Measurements from ENCODE around the gene TMCO4. TPM values are rescaled to one million over a fixed set of nuclear protein-coding genes. Genes with fewer than 3 reads are reported as not detected.

TMCO4 gene
- total RNA-seq, 1 experiment from 2014 or later = 15.1 TPM

DNA sequence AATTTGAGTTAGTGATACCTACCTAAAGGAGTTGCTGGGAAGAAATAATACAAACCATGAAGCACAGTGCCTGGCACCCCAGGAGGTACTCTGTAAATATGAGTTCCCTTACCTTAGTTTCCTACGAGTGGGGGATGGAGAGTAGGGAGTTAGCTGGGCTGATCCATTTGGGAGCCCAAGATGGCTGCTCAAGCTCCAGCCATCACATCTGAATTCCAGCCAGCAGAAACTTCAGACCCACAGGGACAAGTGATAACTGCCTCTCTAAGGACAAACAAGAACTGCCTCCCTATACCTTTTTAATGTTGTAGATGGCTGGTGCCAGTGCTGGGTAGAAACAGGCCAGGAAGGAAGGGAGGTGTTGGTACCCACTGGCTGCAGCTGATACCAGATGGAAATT lies 112.3 kb downstream of the TMCO4 start:
- Histone ChIP-seq H3K27me3 (replicated peaks; ENCODE audit: control insufficient read depth, insufficient read depth, low read length) (no peaks in the 10 kb centered on the region), H3K4me1 (no peaks in the 10 kb centered on the region), H3K9me3 (no peaks in the 10 kb centered on the region), H3K4me3 (ENCODE audit: low read depth, low read length) (no peak overlapping the region), H3K36me3 (ENCODE audit: control insufficient read depth, insufficient read depth, low read length) (no peaks in the 10 kb centered on the region)
- intact Hi-C loops (cut with micrococcal nuclease; ENCODE audit: unreplicated experiment) = no loop called here
- H3K36me3 Mint-ChIP-seq (ENCODE audit: insufficient read depth, unreplicated experiment) = no peaks in the 10 kb centered on the region
- no peak overlapping the region for H3K27ac Mint-ChIP-seq (ENCODE audit: unreplicated experiment)
- no peaks in the 10 kb centered on the region for H3K27me3 Mint-ChIP-seq (ENCODE audit: insufficient read depth, unreplicated experiment)
- BruUV-seq (replicated peaks) = no TSS peak
- TF ChIP-seq, protein P1, sequence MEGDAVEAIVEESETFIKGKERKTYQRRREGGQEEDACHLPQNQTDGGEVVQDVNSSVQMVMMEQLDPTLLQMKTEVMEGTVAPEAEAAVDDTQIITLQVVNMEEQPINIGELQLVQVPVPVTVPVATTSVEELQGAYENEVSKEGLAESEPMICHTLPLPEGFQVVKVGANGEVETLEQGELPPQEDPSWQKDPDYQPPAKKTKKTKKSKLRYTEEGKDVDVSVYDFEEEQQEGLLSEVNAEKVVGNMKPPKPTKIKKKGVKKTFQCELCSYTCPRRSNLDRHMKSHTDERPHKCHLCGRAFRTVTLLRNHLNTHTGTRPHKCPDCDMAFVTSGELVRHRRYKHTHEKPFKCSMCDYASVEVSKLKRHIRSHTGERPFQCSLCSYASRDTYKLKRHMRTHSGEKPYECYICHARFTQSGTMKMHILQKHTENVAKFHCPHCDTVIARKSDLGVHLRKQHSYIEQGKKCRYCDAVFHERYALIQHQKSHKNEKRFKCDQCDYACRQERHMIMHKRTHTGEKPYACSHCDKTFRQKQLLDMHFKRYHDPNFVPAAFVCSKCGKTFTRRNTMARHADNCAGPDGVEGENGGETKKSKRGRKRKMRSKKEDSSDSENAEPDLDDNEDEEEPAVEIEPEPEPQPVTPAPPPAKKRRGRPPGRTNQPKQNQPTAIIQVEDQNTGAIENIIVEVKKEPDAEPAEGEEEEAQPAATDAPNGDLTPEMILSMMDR (IDR thresholded peaks at IDR 0.05; ENCODE audit: insufficient read depth in 1 of 2, low read depth in 1 of 2, low read length in 1 of 2, severe bottlenecking in 1 of 2, unreplicated experiment in 1 of 2) = no peak
- no peaks in the 10 kb centered on the region for H3K9me3 Mint-ChIP-seq (ENCODE audit: unreplicated experiment)
- ChIA-PET CTCF (no interaction called here), POLR2A (no interaction called here)
- no peaks in the 10 kb centered on the region for H3K4me1 Mint-ChIP-seq (ENCODE audit: low read depth, unreplicated experiment)
- no peak for DNase-seq
- H3K4me3 Mint-ChIP-seq (ENCODE audit: unreplicated experiment) = no peak overlapping the region

DNA sequence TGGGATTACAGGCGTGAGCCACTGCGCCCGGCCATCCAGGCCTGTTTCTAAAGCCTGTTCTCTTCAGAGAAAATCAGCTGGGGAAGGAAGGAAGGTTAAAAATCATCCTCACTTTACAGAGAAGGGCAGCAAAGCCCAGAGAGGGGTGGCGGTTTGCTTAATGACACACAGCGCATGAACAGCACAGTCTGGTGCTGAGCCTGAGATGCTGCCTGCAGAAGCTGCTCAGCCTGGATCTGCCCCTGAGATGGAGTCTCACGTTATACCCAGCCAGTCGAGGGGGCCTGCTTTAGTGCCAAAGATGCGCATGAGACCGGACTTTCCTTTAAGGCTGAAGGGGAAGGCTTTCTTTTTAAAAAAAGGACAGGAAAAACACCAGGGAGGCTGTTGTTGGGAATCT lies 113.7 kb downstream of the TMCO4 start:
- no peak for DNase-seq
- CTCF ChIA-PET = no interaction called here
- no peak overlapping the region for H3K27ac Mint-ChIP-seq (ENCODE audit: unreplicated experiment)
- H3K4me3 ChIP-seq (ENCODE audit: low read depth, low read length) = no peak overlapping the region
- H3K27me3 Mint-ChIP-seq (ENCODE audit: insufficient read depth, unreplicated experiment) = no peaks in the 10 kb centered on the region
- intact Hi-C loops (cut with micrococcal nuclease; ENCODE audit: unreplicated experiment) = no loop called here
- no TSS peak for BruUV-seq (replicated peaks)
- H3K4me1 ChIP-seq = no peaks in the 10 kb centered on the region
- H3K4me3 Mint-ChIP-seq (ENCODE audit: unreplicated experiment) = no peak overlapping the region
- H3K9me3 Mint-ChIP-seq (ENCODE audit: unreplicated experiment) = no peaks in the 10 kb centered on the region
- no peaks in the 10 kb centered on the region for H3K9me3 ChIP-seq
- no peaks in the 10 kb centered on the region for H3K27me3 ChIP-seq (replicated peaks; ENCODE audit: control insufficient read depth, insufficient read depth, low read length)
- no peaks in the 10 kb centered on the region for H3K36me3 Mint-ChIP-seq (ENCODE audit: insufficient read depth, unreplicated experiment)
- POLR2A ChIA-PET = no interaction called here
- no peaks in the 10 kb centered on the region for H3K4me1 Mint-ChIP-seq (ENCODE audit: low read depth, unreplicated experiment)
- TF ChIP-seq, protein P1 (IDR thresholded peaks at IDR 0.05; ENCODE audit: insufficient read depth in 1 of 2, low read depth in 1 of 2, low read length in 1 of 2, severe bottlenecking in 1 of 2, unreplicated experiment in 1 of 2) = no peak
- H3K36me3 ChIP-seq (ENCODE audit: control insufficient read depth, insufficient read depth, low read length) = no peaks in the 10 kb centered on the region

DNA sequence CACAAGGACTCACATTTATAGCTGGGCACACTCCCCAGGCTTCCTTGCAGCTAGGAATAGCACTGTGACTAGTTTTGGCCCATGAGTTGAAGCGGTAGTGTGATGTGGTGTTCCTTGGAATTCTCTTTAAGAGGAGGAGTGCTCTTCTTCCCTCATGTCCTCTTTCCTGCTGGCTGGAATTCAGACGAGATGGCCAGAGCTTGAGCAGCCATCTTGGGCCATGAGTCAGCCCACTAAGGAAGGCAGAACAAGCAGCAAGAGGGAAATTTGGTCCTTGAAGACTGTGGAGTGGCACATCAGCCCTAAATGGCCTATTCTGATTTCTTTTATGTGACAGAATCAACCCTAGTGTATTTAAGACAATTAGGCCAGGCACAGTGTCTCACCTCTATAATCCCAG lies 115.0 kb downstream of the TMCO4 start:
- POLR2A ChIA-PET = no interaction called here
- no peaks in the 10 kb centered on the region for H3K9me3 ChIP-seq
- BruUV-seq (replicated peaks) = no TSS peak
- no peak overlapping the region for H3K4me3 Mint-ChIP-seq (ENCODE audit: unreplicated experiment)
- no peaks in the 10 kb centered on the region for H3K9me3 Mint-ChIP-seq (ENCODE audit: unreplicated experiment)
- no peaks in the 10 kb centered on the region for H3K36me3 ChIP-seq (ENCODE audit: control insufficient read depth, insufficient read depth, low read length)
- no peak overlapping the region for H3K4me3 ChIP-seq (ENCODE audit: low read depth, low read length)
- no peaks in the 10 kb centered on the region for H3K36me3 Mint-ChIP-seq (ENCODE audit: insufficient read depth, unreplicated experiment)
- H3K27me3 Mint-ChIP-seq (ENCODE audit: insufficient read depth, unreplicated experiment) = no peaks in the 10 kb centered on the region
- intact Hi-C loops (cut with micrococcal nuclease; ENCODE audit: unreplicated experiment) = no loop called here
- H3K27me3 ChIP-seq (replicated peaks; ENCODE audit: control insufficient read depth, insufficient read depth, low read length) = no peaks in the 10 kb centered on the region
- no peak overlapping the region for H3K27ac Mint-ChIP-seq (ENCODE audit: unreplicated experiment)
- H3K4me1 Mint-ChIP-seq (ENCODE audit: low read depth, unreplicated experiment) = no peaks in the 10 kb centered on the region
- TF ChIP-seq, protein P1 (IDR thresholded peaks at IDR 0.05; ENCODE audit: insufficient read depth in 1 of 2, low read depth in 1 of 2, low read length in 1 of 2, severe bottlenecking in 1 of 2, unreplicated experiment in 1 of 2) = no peak
- CTCF ChIA-PET = no interaction called here
- no peaks in the 10 kb centered on the region for H3K4me1 ChIP-seq
- no peak for DNase-seq
